Astrocyte (in vitro differentiated cells and primary cell): ENCODE measurements around the gene GCM1. TPM values are rescaled to one million over a fixed set of nuclear protein-coding genes. Genes with fewer than 3 reads are reported as not detected.

ENCODE experiments used
- DNase-seq: peaks from one replicate; pipeline ENCODE4 v3.0.0-alpha.2; 2010; ENCODE audit warnings: low read depth
- FAIRE-seq: peaks from 2 replicates; lab custom pipeline; 2011; peaks lifted over from hg19 to GRCh38; lab: Jason Lieb, UNC
- H2AFZ ChIP-seq: 2 replicates; pipeline ENCODE4 v1.6.0; 2012; ENCODE audit warnings: low read depth, low read length, inconsistent platforms
- H3K27ac ChIP-seq: 2 replicates; pipeline ENCODE4 v1.5.1; 2011; ENCODE audit warnings: low read depth, low read length, inconsistent platforms
- H3K27me3 ChIP-seq: 2 replicates; pipeline ENCODE4 v1.6.0; 2011; ENCODE audit warnings: low read length, inconsistent platforms; ENCODE audit not compliant: insufficient read depth
- H3K36me3 ChIP-seq: 2 replicates; pipeline ENCODE4 v1.5.1; 2011; ENCODE audit warnings: low read length, inconsistent platforms; ENCODE audit not compliant: insufficient read depth
- H3K4me1 ChIP-seq: 2 replicates; pipeline ENCODE4 v1.5.1; 2011; ENCODE audit warnings: low read length, inconsistent platforms; ENCODE audit not compliant: insufficient read depth
- H3K4me2 ChIP-seq: 2 replicates; pipeline ENCODE4 v1.6.0; 2012; ENCODE audit warnings: low read length, inconsistent platforms
- H3K4me3 ChIP-seq: 2 replicates; pipeline ENCODE4 v1.5.1; 2011; ENCODE audit warnings: low read depth, mild to moderate bottlenecking, low read length, inconsistent platforms; ENCODE audit not compliant: insufficient read depth
- H3K79me2 ChIP-seq: 2 replicates; pipeline ENCODE4 v1.6.0; 2012; ENCODE audit warnings: mild to moderate bottlenecking, low read length, inconsistent platforms; ENCODE audit not compliant: insufficient read depth
- H3K9ac ChIP-seq: 2 replicates; pipeline ENCODE4 v1.6.0; 2012; ENCODE audit warnings: mild to moderate bottlenecking, low read length, inconsistent platforms
- H3K9me3 ChIP-seq: 2 replicates; pipeline ENCODE4 v1.5.1; 2012; ENCODE audit warnings: low read depth, mild to moderate bottlenecking, low read length, inconsistent platforms; ENCODE audit not compliant: insufficient read depth
- H4K20me1 ChIP-seq: 2 replicates; pipeline ENCODE4 v1.6.0; 2012; ENCODE audit warnings: low read length, inconsistent platforms; ENCODE audit not compliant: insufficient read depth
- H3K27ac Mint-ChIP-seq: one replicate; pipeline ENCODE4 v1.8.0; 2021; ENCODE audit warnings: mild to moderate bottlenecking, mixed read lengths; ENCODE audit not compliant: unreplicated experiment
- H3K27me3 Mint-ChIP-seq: one replicate; pipeline ENCODE4 v1.8.0; 2021; ENCODE audit warnings: low read depth, mixed read lengths; ENCODE audit not compliant: unreplicated experiment
- H3K36me3 Mint-ChIP-seq: one replicate; pipeline ENCODE4 v1.8.0; 2021; ENCODE audit warnings: low read depth, mixed read lengths; ENCODE audit not compliant: unreplicated experiment
- H3K4me1 Mint-ChIP-seq: one replicate; pipeline ENCODE4 v1.8.0; 2021; ENCODE audit warnings: low read depth, mixed read lengths; ENCODE audit not compliant: unreplicated experiment
- H3K4me3 Mint-ChIP-seq: one replicate; pipeline ENCODE4 v1.8.0; 2021; ENCODE audit warnings: mild to moderate bottlenecking, moderate library complexity, mixed read lengths; ENCODE audit not compliant: unreplicated experiment
- H3K9me3 Mint-ChIP-seq: one replicate; pipeline ENCODE4 v1.8.0; 2021; ENCODE audit warnings: mild to moderate bottlenecking, mixed read lengths; ENCODE audit not compliant: unreplicated experiment
- CTCF ChIP-seq: IDR thresholded peaks from 2 replicates; pipeline ENCODE4 v1.5.1; 2011; ENCODE audit warnings: low read depth, mild to moderate bottlenecking, inconsistent platforms, low read length, moderate library complexity; ENCODE audit not compliant: insufficient read depth
- EZH2 ChIP-seq: IDR thresholded peaks from 2 replicates; pipeline ENCODE4 v1.6.1; 2012; ENCODE audit warnings: mild to moderate bottlenecking, low read length, inconsistent platforms; ENCODE audit not compliant: insufficient read depth
- total RNA-seq: library from RNA; stranded (reverse); gene quantifications from 2 replicates; pipeline ENCODE4 v1.2.1, GENCODE V29; 2021

Gene GCM1
- total RNA-seq, 1 donor from 2014 or later: not detected

GRCh38 chr6:53112871-53113270 is 35.8 kb downstream of the GCM1 start:
- H4K20me1 ChIP-seq: no peaks in the 10 kb centered on the region
- H3K27ac ChIP-seq: no peak overlapping the region
- H3K9ac ChIP-seq: no peak overlapping the region
- no peaks in the 10 kb centered on the region for H3K27me3 ChIP-seq
- no peak overlapping the region for H3K4me3 ChIP-seq
- H3K4me2 ChIP-seq: no peak overlapping the region
- no peaks in the 10 kb centered on the region for H3K27me3 Mint-ChIP-seq
- TF ChIP-seq CTCF: no peak
- TF ChIP-seq EZH2: no peak
- no peaks in the 10 kb centered on the region for H3K9me3 ChIP-seq
- peaks cover 10% of the 10 kb centered on the region for H3K9me3 Mint-ChIP-seq
- no peak for FAIRE-seq
- no peaks in the 10 kb centered on the region for H3K36me3 ChIP-seq
- H3K36me3 Mint-ChIP-seq: no peaks in the 10 kb centered on the region
- H2AFZ ChIP-seq: no peak overlapping the region
- no peaks in the 10 kb centered on the region for H3K4me1 ChIP-seq
- H3K4me3 Mint-ChIP-seq: no peak overlapping the region
- no peaks in the 10 kb centered on the region for H3K4me1 Mint-ChIP-seq
- no peaks in the 10 kb centered on the region for H3K79me2 ChIP-seq
- no peak overlapping the region for H3K27ac Mint-ChIP-seq
- DNase-seq: no peak

- Histone ChIP-seq H3K9me3 (no peaks in the 10 kb centered on the region), H3K9ac (no peak overlapping the region), H3K36me3 (no peaks in the 10 kb centered on the region), H4K20me1 (no peaks in the 10 kb centered on the region), H3K27ac (no peak overlapping the region), H3K4me2 (no peak overlapping the region), H3K79me2 (no peaks in the 10 kb centered on the region), H3K27me3 (no peaks in the 10 kb centered on the region), H3K4me3 (no peak overlapping the region), H2AFZ (no peak overlapping the region), H3K4me1 (no peaks in the 10 kb centered on the region)
- no peak overlapping the region for H3K4me3 Mint-ChIP-seq
- H3K27me3 Mint-ChIP-seq: no peaks in the 10 kb centered on the region
- no peaks in the 10 kb centered on the region for H3K36me3 Mint-ChIP-seq
- TF ChIP-seq CTCF (no peak), EZH2 (no peak)
- DNase-seq (no peak), FAIRE-seq (no peak)
- peaks cover 10% of the 10 kb centered on the region for H3K9me3 Mint-ChIP-seq
- no peak overlapping the region for H3K27ac Mint-ChIP-seq
- H3K4me1 Mint-ChIP-seq: no peaks in the 10 kb centered on the region
Measured at GRCh38 chr6:53112404-53112803, 36.2 kb downstream of the GCM1 start.

- no peaks in the 10 kb centered on the region for H3K4me1 Mint-ChIP-seq
- no peaks in the 10 kb centered on the region for H3K27me3 Mint-ChIP-seq
- DNase-seq (no peak), FAIRE-seq (no peak)
- no peaks in the 10 kb centered on the region for H3K36me3 Mint-ChIP-seq
- H3K79me2 ChIP-seq: no peaks in the 10 kb centered on the region
- no peak overlapping the region for H3K9ac ChIP-seq
- H3K27ac Mint-ChIP-seq: no peak overlapping the region
- no peaks in the 10 kb centered on the region for H3K4me1 ChIP-seq
- H3K9me3 ChIP-seq: no peaks in the 10 kb centered on the region
- H3K36me3 ChIP-seq: no peaks in the 10 kb centered on the region
- H3K27ac ChIP-seq: no peak overlapping the region
- H3K4me3 Mint-ChIP-seq: no peak overlapping the region
- H3K9me3 Mint-ChIP-seq: peaks cover 10% of the 10 kb centered on the region
- H3K27me3 ChIP-seq: no peaks in the 10 kb centered on the region
- H2AFZ ChIP-seq: no peak overlapping the region
- H3K4me3 ChIP-seq: no peak overlapping the region
- no peak overlapping the region for H3K4me2 ChIP-seq
- no peaks in the 10 kb centered on the region for H4K20me1 ChIP-seq
- TF ChIP-seq EZH2 (no peak), CTCF (no peak)
Measured at GRCh38 chr6:53111865-53112264, 36.8 kb downstream of the GCM1 start.
